SU-DHL-6 (cell line): Measurements from ENCODE around the gene CDH22.

ENCODE experiments used
- H2AFZ ChIP-seq: fragments of 200-600 bp; sonication (generic); 2 replicates; pipeline ENCODE4 v1.6.1; 2014; ENCODE audit warnings: low read depth, mild to moderate bottlenecking, moderate library complexity, mixed read lengths, antibody characterized with exemption, low read length; ENCODE audit not compliant: severe bottlenecking
- H3F3A ChIP-seq: fragments of 200-600 bp; shearing (Covaris generic); 2 replicates; pipeline ENCODE4 v1.6.0; 2016; ENCODE audit warnings: antibody characterized with exemption, mild to moderate bottlenecking; ENCODE audit not compliant: insufficient read depth
- H3K27ac ChIP-seq: fragments of 200-600 bp; sonication (generic); 2 replicates; pipeline ENCODE4 v1.5.1; 2016; ENCODE audit warnings: low read depth, mild to moderate bottlenecking, low read length, moderate library complexity, mixed read lengths
- H3K27me3 ChIP-seq: fragments of 200-600 bp; sonication (generic), shearing (Covaris generic); 2 replicates; pipeline ENCODE4 v1.6.0; 2014; ENCODE audit warnings: mild to moderate bottlenecking, low read length
- H3K36me3 ChIP-seq: fragments of 200-600 bp; sonication (generic); 2 replicates; pipeline ENCODE4 v1.6.1; 2014; ENCODE audit warnings: mild to moderate bottlenecking, low read length, mixed read lengths
- H3K4me2 ChIP-seq: fragments of 300-600, 200-600 bp; shearing (Covaris generic), sonication (generic); 2 replicates; pipeline ENCODE4 v1.6.0; 2014; ENCODE audit warnings: low read length, low read depth, mild to moderate bottlenecking; ENCODE audit not compliant: poor library complexity, severe bottlenecking
- H3K4me3 ChIP-seq: fragments of 200-600 bp; sonication (generic); 2 replicates; pipeline ENCODE4 v1.5.1; 2014; ENCODE audit warnings: antibody characterized with exemption, low read length, mild to moderate bottlenecking, mixed read lengths; ENCODE audit not compliant: insufficient read depth, poor library complexity, severe bottlenecking
- H3K79me2 ChIP-seq: fragments of 200-600 bp; sonication (generic); 2 replicates; pipeline ENCODE4 v1.6.1; 2014; ENCODE audit warnings: mild to moderate bottlenecking, low read length, moderate library complexity; ENCODE audit not compliant: insufficient read depth
- H3K9ac ChIP-seq: fragments of 200-600 bp; sonication (generic); 2 replicates; pipeline ENCODE4 v1.7.0; 2014; ENCODE audit warnings: mild to moderate bottlenecking, low read length
- H3K9me2 ChIP-seq: fragments of 200-600 bp; sonication (generic); replicated peaks from 2 replicates; pipeline ENCODE4 v1.6.1; 2014; ENCODE audit warnings: low read length; ENCODE audit not compliant: insufficient read depth
- H3K9me3 ChIP-seq: fragments of 200-600 bp; sonication (generic); 2 replicates; pipeline ENCODE4 v1.6.1; 2014; ENCODE audit warnings: low read length, mixed read lengths; ENCODE audit not compliant: insufficient read depth
- H4K20me1 ChIP-seq: fragments of 200-600 bp; sonication (generic); 2 replicates; pipeline ENCODE4 v1.6.1; 2014; ENCODE audit warnings: low read depth, mild to moderate bottlenecking, antibody characterized with exemption, low read length, moderate library complexity, mixed read lengths
- EZH2phosphoT487 ChIP-seq: fragments of 200-600 bp; sonication (generic), shearing (Covaris generic); conservative IDR thresholded peaks from 2 replicates; pipeline ENCODE4 v1.6.1; 2018; ENCODE audit warnings: mild to moderate bottlenecking, antibody characterized with exemption, low read length, moderate library complexity, mixed read lengths
- TF ChIP-seq, protein P1 (sequence below): fragments of 200-600 bp; sonication (generic); IDR thresholded peaks from one replicate; pipeline ENCODE4 v1.5.1; 2017; ENCODE audit warnings: antibody characterized with exemption, mild to moderate bottlenecking, low read length, moderate library complexity; ENCODE audit not compliant: insufficient read depth, poor library complexity, severe bottlenecking

Gene CDH22

DNA sequence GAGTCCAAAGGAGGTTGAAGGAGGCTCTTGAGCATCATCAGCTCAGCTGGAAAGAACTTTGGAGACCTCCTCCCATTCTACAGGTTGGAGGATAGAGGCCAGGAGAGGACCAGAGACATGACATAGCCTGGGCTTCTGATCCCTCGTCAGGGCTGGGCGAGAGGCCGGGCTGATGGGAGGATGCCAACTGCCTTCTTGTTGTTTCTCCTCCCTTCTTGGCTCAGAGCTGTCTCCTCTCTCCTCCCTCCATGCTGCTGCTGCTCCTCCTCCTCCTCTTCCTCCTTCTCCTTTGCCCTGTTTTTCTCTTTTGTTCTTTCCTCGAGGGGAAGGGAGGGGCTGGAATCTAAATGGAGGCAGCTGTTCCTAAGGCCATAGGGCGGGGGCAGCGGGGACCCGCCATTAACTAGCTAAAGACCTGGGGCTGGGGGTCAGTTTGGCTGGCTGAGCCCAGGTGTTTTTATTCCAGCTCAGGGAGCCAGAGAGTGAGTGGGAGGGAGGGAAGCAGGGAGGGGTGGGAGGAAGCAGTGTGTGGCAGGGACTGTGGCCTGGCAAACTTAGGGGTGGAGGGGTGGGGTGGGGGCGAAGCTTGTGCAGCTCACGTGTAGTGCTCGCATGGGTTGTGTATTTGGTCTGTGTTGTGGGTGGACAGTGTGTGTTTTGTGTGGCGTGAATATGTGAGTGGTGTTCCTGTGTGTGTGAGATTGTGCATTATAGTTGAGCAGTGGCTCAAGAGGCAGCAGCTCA, 105.4 kb downstream of the CDH22 start:
- Histone ChIP-seq H3K4me2 (no peak overlapping the region), H3F3A (no peaks in the 10 kb centered on the region), H3K27ac (no peak overlapping the region), H3K9me2 (no peaks in the 10 kb centered on the region), H4K20me1 (no peaks in the 10 kb centered on the region), H2AFZ (no peak overlapping the region), H3K27me3 (no peaks in the 10 kb centered on the region), H3K9ac (no peak overlapping the region), H3K9me3 (no peaks in the 10 kb centered on the region), H3K36me3 (no peaks in the 10 kb centered on the region), H3K79me2 (no peaks in the 10 kb centered on the region), H3K4me3 (no peak overlapping the region)
- TF ChIP-seq, protein P1, sequence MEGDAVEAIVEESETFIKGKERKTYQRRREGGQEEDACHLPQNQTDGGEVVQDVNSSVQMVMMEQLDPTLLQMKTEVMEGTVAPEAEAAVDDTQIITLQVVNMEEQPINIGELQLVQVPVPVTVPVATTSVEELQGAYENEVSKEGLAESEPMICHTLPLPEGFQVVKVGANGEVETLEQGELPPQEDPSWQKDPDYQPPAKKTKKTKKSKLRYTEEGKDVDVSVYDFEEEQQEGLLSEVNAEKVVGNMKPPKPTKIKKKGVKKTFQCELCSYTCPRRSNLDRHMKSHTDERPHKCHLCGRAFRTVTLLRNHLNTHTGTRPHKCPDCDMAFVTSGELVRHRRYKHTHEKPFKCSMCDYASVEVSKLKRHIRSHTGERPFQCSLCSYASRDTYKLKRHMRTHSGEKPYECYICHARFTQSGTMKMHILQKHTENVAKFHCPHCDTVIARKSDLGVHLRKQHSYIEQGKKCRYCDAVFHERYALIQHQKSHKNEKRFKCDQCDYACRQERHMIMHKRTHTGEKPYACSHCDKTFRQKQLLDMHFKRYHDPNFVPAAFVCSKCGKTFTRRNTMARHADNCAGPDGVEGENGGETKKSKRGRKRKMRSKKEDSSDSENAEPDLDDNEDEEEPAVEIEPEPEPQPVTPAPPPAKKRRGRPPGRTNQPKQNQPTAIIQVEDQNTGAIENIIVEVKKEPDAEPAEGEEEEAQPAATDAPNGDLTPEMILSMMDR: no peak
- no peak for TF ChIP-seq EZH2phosphoT487

DNA sequence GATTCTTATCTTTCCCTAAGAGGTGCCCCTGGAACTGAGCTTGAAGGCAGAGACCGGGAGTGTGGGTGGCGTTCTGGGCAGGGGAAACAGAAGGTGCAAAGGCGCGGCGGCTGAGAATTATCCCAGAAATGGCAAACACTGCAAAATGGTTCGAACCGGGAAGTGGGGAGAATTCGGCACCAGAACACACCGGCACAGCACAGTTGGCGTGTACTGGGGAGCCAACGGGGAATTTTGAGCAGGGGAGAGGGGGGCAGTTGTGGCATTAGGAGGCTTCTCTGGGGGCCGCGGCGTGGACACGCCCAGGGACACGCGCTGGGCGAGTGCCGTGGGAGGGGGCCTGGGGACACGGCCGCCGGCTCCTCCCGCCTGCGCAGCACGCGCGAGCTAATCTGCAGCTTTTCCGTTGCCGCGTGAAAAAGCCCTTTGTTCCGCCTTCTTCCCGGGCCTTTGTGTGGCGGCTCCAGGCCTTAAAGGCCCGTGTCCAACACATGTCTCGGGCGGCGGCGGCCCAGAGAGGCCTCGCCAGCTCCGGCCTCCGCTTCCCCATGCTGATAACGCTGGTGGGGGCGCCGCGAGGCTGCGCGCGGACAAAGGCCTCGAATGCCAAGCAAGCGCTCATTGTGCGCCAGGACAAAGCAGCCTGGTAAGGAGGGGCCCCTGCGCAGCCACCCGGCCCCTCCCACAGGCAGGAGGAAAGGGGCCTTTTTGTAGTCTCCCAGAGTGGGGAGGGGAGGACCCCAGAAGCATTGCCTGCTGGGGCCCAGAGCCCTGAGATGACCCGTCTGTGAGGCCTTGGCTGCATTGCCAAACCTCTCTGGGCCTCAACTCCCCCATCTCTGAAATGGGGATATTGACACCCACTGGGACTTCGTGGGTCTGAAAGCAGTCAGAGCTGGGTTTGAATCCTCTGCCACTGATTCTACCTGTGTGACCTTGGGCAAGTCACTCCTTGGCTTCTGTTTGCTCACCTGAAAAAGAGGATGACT, 107.4 kb downstream of the CDH22 start:
- no peaks in the 10 kb centered on the region for H3K27me3 ChIP-seq
- H4K20me1 ChIP-seq: no peaks in the 10 kb centered on the region
- H3K9me2 ChIP-seq: no peaks in the 10 kb centered on the region
- H3F3A ChIP-seq: no peaks in the 10 kb centered on the region
- no peaks in the 10 kb centered on the region for H3K79me2 ChIP-seq
- no peak overlapping the region for H3K27ac ChIP-seq
- TF ChIP-seq, protein P1: no peak
- no peak for TF ChIP-seq EZH2phosphoT487
- no peak overlapping the region for H3K4me3 ChIP-seq
- H3K9me3 ChIP-seq: no peaks in the 10 kb centered on the region
- H3K36me3 ChIP-seq: no peaks in the 10 kb centered on the region
- no peak overlapping the region for H3K9ac ChIP-seq
- H2AFZ ChIP-seq: no peak overlapping the region
- H3K4me2 ChIP-seq: no peak overlapping the region

DNA sequence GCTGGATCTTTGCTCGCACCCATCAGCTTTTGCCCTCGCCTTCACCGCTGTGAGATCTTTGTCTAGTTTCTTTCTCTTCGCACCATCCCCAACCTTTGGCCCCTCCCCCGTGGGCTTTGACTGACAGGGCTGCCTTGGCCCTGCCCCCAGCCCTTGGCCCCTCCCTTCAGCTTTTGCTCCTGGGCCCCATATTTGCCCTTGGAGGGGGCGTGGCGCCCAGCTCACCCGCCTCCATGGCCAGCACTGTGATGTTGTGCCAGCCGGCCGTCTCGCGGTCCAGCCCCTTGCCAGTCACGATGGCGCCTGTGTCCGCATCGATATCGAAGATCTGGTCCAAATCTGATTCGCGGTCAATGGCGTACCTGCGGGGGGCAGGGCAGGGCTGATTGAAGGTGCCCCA, 109.1 kb downstream of the CDH22 start:
- H3K27ac ChIP-seq: no peak overlapping the region
- H4K20me1 ChIP-seq: no peaks in the 10 kb centered on the region
- H3K79me2 ChIP-seq: no peaks in the 10 kb centered on the region
- no peak overlapping the region for H2AFZ ChIP-seq
- no peak for TF ChIP-seq EZH2phosphoT487
- TF ChIP-seq, protein P1: no peak
- no peak overlapping the region for H3K9ac ChIP-seq
- H3K9me3 ChIP-seq: no peaks in the 10 kb centered on the region
- no peaks in the 10 kb centered on the region for H3K9me2 ChIP-seq
- H3F3A ChIP-seq: no peaks in the 10 kb centered on the region
- no peak overlapping the region for H3K4me2 ChIP-seq
- H3K36me3 ChIP-seq: no peaks in the 10 kb centered on the region
- no peak overlapping the region for H3K4me3 ChIP-seq
- no peaks in the 10 kb centered on the region for H3K27me3 ChIP-seq
